Measurements from ENCODE around the gene CCDC40.

The CCDC40 gene

GRCh38 chr17:80002690-80003490 lies 33.6 kb upstream of the CCDC40 start:
- TF ChIP-seq, protein P1, sequence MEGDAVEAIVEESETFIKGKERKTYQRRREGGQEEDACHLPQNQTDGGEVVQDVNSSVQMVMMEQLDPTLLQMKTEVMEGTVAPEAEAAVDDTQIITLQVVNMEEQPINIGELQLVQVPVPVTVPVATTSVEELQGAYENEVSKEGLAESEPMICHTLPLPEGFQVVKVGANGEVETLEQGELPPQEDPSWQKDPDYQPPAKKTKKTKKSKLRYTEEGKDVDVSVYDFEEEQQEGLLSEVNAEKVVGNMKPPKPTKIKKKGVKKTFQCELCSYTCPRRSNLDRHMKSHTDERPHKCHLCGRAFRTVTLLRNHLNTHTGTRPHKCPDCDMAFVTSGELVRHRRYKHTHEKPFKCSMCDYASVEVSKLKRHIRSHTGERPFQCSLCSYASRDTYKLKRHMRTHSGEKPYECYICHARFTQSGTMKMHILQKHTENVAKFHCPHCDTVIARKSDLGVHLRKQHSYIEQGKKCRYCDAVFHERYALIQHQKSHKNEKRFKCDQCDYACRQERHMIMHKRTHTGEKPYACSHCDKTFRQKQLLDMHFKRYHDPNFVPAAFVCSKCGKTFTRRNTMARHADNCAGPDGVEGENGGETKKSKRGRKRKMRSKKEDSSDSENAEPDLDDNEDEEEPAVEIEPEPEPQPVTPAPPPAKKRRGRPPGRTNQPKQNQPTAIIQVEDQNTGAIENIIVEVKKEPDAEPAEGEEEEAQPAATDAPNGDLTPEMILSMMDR (IDR thresholded peaks at IDR 0.05; ENCODE audit: insufficient read depth, missing control alignments) = no peak
- no peak for DNase-seq (ENCODE audit: insufficient read length, low spot score)
- no peak for FAIRE-seq

- no peak for FAIRE-seq
Measured at GRCh38 chr17:80003969-80004368, 32.5 kb upstream of the CCDC40 start.

DNA sequence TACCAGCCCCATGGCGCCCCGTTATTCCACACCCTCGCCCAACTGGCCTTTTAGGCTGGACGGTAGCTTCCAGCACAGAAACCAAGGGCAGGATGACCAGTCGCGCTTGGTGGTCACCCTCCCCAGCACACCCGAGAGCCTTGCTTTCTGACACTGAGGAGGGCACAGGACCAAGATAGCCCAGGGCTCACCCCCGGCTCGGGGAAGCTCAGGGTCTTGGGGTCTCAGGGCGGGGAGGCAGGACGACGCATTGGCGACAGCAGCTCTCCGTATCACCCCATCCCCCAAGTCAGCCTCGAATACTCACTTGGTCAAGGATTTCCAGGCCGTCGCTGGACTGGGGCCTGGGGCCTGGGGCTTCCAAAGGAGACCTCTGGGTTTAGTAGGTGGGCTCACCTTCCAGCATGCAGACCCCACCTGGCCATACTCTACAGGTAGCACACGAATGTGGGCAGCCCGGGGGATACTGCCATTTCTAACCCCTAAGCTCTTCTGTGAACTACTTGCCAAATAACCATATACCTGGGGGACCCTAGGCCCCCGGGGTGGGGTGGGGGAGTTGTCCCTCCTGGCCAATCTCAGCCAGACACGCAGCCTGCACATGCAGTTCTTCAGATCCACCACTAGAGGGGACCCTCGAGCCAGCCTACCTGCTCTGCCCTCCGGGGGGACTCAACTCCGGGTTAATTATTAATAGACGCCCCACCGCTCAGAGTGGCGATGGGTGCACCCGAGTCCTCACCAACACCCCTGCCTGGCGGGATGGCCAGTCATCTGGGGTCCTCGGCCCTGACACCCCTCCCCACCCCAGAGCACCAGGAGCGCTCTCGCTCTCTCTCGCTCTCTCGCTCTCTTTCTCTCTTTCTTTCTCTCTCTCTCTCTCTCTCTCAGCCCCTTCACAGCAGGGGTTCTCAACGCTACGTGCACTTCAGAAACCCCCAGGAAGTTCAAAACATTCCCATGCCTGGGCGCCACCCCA lies 30.8 kb upstream of the CCDC40 start:
- peak; percentile 95 for DNase-seq (ENCODE audit: insufficient read length, low spot score)
- FAIRE-seq = no peak

More at GRCh38 chr17:80003969-80004368, 32.5 kb upstream of the CCDC40 start:
- TF ChIP-seq, protein P1 (IDR thresholded peaks at IDR 0.05; ENCODE audit: insufficient read depth, missing control alignments) = no peak
- DNase-seq (ENCODE audit: insufficient read length, low spot score) = no peak

GRCh38 chr17:80006339-80006720 lies 30.1 kb upstream of the CCDC40 start:
- DNase-seq (ENCODE audit: insufficient read length, low spot score) = no peak
- no peak for FAIRE-seq
- TF ChIP-seq, protein P1 (IDR thresholded peaks at IDR 0.05; ENCODE audit: insufficient read depth, missing control alignments) = no peak

More for the DNA sequence above, 30.8 kb upstream of the CCDC40 start:
- TF ChIP-seq, protein P1 (IDR thresholded peaks at IDR 0.05; ENCODE audit: insufficient read depth, missing control alignments) = peak; percentile 90

- no peak for FAIRE-seq
- DNase-seq (ENCODE audit: insufficient read length, low spot score) = no peak
- TF ChIP-seq, protein P1 (IDR thresholded peaks at IDR 0.05; ENCODE audit: insufficient read depth, missing control alignments) = no peak
Measured at GRCh38 chr17:80006811-80007752, 29.4 kb upstream of the CCDC40 start.

DNA sequence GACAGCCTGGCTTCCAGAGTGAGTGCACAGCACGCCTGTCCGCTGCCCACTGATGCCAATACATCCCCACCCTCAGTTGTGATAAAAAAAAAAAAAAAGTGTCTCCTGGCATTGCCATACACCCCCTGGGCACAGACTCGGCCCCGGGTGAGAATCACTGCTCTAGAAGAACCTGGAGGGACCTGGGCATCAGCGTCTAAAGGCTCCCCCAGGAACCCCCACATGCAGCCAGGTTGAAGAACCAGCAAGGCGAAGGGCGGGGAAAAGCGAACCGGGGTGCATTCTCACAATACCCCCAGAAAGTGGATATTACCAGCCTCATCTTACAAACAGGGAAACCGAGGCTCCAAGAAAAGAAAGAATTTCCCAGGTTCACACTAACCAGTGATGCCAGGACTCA lies 28.5 kb upstream of the CCDC40 start:
- FAIRE-seq = no peak
- DNase-seq (ENCODE audit: insufficient read length, low spot score) = no peak
- TF ChIP-seq, protein P1 (IDR thresholded peaks at IDR 0.05; ENCODE audit: insufficient read depth, missing control alignments) = no peak
